Measurements from ENCODE around the gene IRX4. TPM values are rescaled to one million over a fixed set of nuclear protein-coding genes. Genes with fewer than 3 reads are reported as not detected.
A peak's percentile ranks its signal among the peaks of the same experiment; 100 is the strongest.

Gene IRX4
- total and polyA plus RNA-seq, 9 of the 15 experiments (the other 6 are each of a cell fraction or from before 2014, with no cell fraction given): not detected

DNA sequence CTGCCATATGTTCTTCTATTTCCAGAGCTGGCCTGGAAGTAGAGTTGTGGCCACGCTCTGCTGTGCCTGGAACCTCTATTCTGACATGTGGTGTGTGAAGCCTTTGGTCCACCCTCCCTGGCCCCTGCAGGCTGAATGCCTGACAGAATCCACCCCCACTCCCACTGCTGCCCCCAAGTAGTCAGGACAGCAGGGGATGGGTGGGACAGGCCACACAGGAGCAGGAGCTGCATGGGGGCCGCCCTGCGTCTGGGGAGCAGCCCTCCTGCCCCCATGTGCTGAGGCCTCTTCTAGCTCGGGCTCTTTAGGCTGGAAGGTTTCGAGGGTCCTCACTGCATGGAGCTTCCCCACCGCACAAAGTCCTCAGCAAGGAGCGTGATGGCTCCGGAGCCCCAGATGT lies 32.6 kb upstream of the IRX4 start:
- Histone ChIP-seq H3K79me2 (ENCODE audit: control insufficient read depth, insufficient read depth, low read length) (no peaks in the 10 kb centered on the region), H3K9me1 (ENCODE audit: control insufficient read depth, insufficient read depth, low read length) (no peaks in the 10 kb centered on the region), H3K4me2 (ENCODE audit: insufficient read depth, low read length) (no peak overlapping the region), H3K27me3 (ENCODE audit: control insufficient read depth in 2 of 2, insufficient read depth in 2 of 2, low read length in 2 of 2) (peaks cover 67 to 91% of the 10 kb centered on the region in 2 experiments), H3K4me1 (replicated peaks in 1 of 2; ENCODE audit: control insufficient read depth in 2 of 2, insufficient read depth in 2 of 2, low read length in 2 of 2) (no peaks in the 10 kb centered on the region; a peak in 1 of 5 replicates), H3K27ac (ENCODE audit: extremely low read depth, low read depth, low read length) (no peak overlapping the region), H3K9me3 (replicated peaks; ENCODE audit: control insufficient read depth, insufficient read depth, low read depth, low read length) (no peaks in the 10 kb centered on the region), H3K9ac (ENCODE audit: insufficient read depth in 1 of 2, low read depth in 2 of 2, low read length in 2 of 2) (no peak overlapping the region), H4K20me1 (replicated peaks; ENCODE audit: control insufficient read depth, insufficient read depth, low read length) (peaks cover 11% of the 10 kb centered on the region; the same call in 1 of the 2 replicates), H3K36me3 (ENCODE audit: control insufficient read depth, insufficient read depth, low read length) (no peaks in the 10 kb centered on the region), H2AFZ (ENCODE audit: low read depth, low read length) (no peak overlapping the region), H3K4me3 (no peak overlapping the region)
- FAIRE-seq (no peak), ATAC-seq (no peak), DNase-seq (ENCODE audit: extremely low read depth in 1 of 4, low spot score in 3 of 4) (no peak)
- TF ChIP-seq ZNF830 (CRISPR knock-in tag; IDR thresholded peaks at IDR 0.05): no peak
- TF ChIP-seq, protein P1, sequence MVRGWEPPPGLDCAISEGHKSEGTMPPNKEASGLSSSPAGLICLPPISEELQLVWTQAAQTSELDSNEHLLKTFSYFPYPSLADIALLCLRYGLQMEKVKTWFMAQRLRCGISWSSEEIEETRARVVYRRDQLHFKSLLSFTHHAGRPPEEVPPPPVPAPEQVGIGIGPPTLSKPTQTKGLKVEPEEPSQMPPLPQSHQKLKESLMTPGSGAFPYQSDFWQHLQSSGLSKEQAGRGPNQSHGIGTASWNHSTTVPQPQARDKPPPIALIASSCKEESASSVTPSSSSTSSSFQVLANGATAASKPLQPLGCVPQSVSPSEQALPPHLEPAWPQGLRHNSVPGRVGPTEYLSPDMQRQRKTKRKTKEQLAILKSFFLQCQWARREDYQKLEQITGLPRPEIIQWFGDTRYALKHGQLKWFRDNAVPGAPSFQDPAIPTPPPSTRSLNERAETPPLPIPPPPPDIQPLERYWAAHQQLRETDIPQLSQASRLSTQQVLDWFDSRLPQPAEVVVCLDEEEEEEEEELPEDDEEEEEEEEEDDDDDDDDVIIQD (CRISPR knock-in tag; IDR thresholded peaks at IDR 0.05): no peak
- in situ Hi-C loops (cut with MboI): no loop called here
- intact Hi-C loops (cut with micrococcal nuclease): no loop called here
- ChIA-PET POLR2A (no interaction called here), CTCF (ENCODE audit: low intra/inter-chr PET ratio) (no interaction called here)
- no TSS peak for BruUV-seq (replicated peaks)
- WGBS (ENCODE audit: insufficient coverage, low coverage, missing lambda C conversion rate): under 1% methylated on average over 8 of the region's 8 CpGs

DNA sequence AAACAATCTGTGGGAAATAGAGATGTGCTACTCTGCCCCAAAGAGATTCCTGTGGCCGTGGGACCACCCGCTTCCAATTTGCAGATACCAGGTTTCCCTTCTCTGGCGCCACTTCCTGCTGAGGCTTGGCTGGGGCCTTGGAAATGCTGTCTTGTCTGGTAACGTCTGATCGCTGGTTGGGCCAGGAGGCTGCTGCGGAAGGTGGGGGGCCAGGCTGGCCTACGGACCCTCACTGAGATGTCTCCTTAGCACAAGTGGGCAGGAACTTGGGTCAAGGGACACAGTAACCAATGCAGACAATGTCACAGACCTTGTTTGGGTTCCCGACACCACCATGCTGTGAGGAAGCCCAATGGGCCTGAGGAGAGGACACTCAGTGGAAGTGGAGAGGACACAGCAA lies 31.7 kb upstream of the IRX4 start:
- H3K9me3 ChIP-seq (replicated peaks; ENCODE audit: control insufficient read depth, insufficient read depth, low read depth, low read length): no peaks in the 10 kb centered on the region
- peaks cover 11% of the 10 kb centered on the region; the same call in 1 of the 2 replicates for H4K20me1 ChIP-seq (replicated peaks; ENCODE audit: control insufficient read depth, insufficient read depth, low read length)
- H2AFZ ChIP-seq (ENCODE audit: low read depth, low read length): no peak overlapping the region
- intact Hi-C loops (cut with micrococcal nuclease) (no loop called here), in situ Hi-C loops (cut with MboI) (no loop called here)
- no peak overlapping the region for H3K4me3 ChIP-seq
- no peaks in the 10 kb centered on the region for H3K9me1 ChIP-seq (ENCODE audit: control insufficient read depth, insufficient read depth, low read length)
- ChIA-PET CTCF (ENCODE audit: low intra/inter-chr PET ratio) (no interaction called here), POLR2A (no interaction called here)
- BruUV-seq (replicated peaks): no TSS peak
- no peak overlapping the region for H3K27ac ChIP-seq (ENCODE audit: extremely low read depth, low read depth, low read length)
- TF ChIP-seq NR3C1 (CRISPR knock-in tag; IDR thresholded peaks at IDR 0.05) (no peak), YY1 (IDR thresholded peaks at IDR 0.05; ENCODE audit: borderline replicate concordance in 1 of 3, control insufficient read depth in 1 of 3, extremely low read depth in 1 of 3, insufficient read depth in 3 of 3, insufficient read length in 1 of 3, insufficient replicate concordance in 2 of 3, low read depth in 1 of 3, low read length in 2 of 3) (peak in 1 of 3 experiments; percentile 23), TSC22D4 (tag; IDR thresholded peaks at IDR 0.05) (no peak), ZNF146 (CRISPR knock-in tag; IDR thresholded peaks at IDR 0.05; ENCODE audit: unreplicated experiment) (no peak), SRSF1 (IDR thresholded peaks at IDR 0.05; ENCODE audit: low read depth, low read length) (no peak), ZNF57 (CRISPR knock-in tag; IDR thresholded peaks at IDR 0.05) (no peak), NFIC (IDR thresholded peaks at IDR 0.05) (no peak)
- TF ChIP-seq, protein P2, sequence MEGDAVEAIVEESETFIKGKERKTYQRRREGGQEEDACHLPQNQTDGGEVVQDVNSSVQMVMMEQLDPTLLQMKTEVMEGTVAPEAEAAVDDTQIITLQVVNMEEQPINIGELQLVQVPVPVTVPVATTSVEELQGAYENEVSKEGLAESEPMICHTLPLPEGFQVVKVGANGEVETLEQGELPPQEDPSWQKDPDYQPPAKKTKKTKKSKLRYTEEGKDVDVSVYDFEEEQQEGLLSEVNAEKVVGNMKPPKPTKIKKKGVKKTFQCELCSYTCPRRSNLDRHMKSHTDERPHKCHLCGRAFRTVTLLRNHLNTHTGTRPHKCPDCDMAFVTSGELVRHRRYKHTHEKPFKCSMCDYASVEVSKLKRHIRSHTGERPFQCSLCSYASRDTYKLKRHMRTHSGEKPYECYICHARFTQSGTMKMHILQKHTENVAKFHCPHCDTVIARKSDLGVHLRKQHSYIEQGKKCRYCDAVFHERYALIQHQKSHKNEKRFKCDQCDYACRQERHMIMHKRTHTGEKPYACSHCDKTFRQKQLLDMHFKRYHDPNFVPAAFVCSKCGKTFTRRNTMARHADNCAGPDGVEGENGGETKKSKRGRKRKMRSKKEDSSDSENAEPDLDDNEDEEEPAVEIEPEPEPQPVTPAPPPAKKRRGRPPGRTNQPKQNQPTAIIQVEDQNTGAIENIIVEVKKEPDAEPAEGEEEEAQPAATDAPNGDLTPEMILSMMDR (IDR thresholded peaks at IDR 0.05 in 2 of 3, conservative IDR thresholded peaks at IDR 0.05 in 1 of 3; ENCODE audit: insufficient read depth in 2 of 3, low read depth in 1 of 3, low read length in 3 of 3): no peak
- no peak overlapping the region for H3K4me2 ChIP-seq (ENCODE audit: insufficient read depth, low read length)
- no peak for FAIRE-seq
- H3K79me2 ChIP-seq (ENCODE audit: control insufficient read depth, insufficient read depth, low read length): no peaks in the 10 kb centered on the region
- H3K27me3 ChIP-seq (ENCODE audit: control insufficient read depth in 2 of 2, insufficient read depth in 2 of 2, low read length in 2 of 2): peaks cover 69 to 95% of the 10 kb centered on the region in 2 experiments
- no peak overlapping the region for H3K9ac ChIP-seq (ENCODE audit: insufficient read depth in 1 of 2, low read depth in 2 of 2, low read length in 2 of 2)
- WGBS (ENCODE audit: insufficient coverage, low coverage, missing lambda C conversion rate): 0% methylated on average over 6 of the region's 8 CpGs
- H3K4me1 ChIP-seq (replicated peaks in 1 of 2; ENCODE audit: control insufficient read depth in 2 of 2, insufficient read depth in 2 of 2, low read length in 2 of 2): no peaks in the 10 kb centered on the region; a peak in 1 of 5 replicates
- ATAC-seq: no peak
- H3K36me3 ChIP-seq (ENCODE audit: control insufficient read depth, insufficient read depth, low read length): no peaks in the 10 kb centered on the region
- DNase-seq (ENCODE audit: extremely low read depth in 1 of 4, low spot score in 3 of 4): no peak

Measured in K562 (cell line).